Stimulated activated CD4-positive, alpha-beta T cell treated with anti-CD3 and anti-CD28 coated beads, Interleukin-1b, Interleukin-23, amount 100 ng/mL, for 1 hour (primary cell): Measurements from ENCODE around the gene NIPAL3.
"Not testable (repeated sequence)": the region's sequence is repeated elsewhere in the genome, so short reads cannot be mapped to it uniquely, and the experiment has no call there.

ENCODE experiments used
- DNase-seq, 2 donors: peaks; one replicate each; pipeline ENCODE4 v3.0.0-alpha.2; 2020; ENCODE audit warnings: low read depth in 2 of 2

The NIPAL3 gene

GRCh38 chr1:24457866-24458265, 42.3 kb downstream of the NIPAL3 start:
- no peak for DNase-seq

GRCh38 chr1:24459551-24460266, 44.1 kb downstream of the NIPAL3 start:
- no peak for DNase-seq

DNA sequence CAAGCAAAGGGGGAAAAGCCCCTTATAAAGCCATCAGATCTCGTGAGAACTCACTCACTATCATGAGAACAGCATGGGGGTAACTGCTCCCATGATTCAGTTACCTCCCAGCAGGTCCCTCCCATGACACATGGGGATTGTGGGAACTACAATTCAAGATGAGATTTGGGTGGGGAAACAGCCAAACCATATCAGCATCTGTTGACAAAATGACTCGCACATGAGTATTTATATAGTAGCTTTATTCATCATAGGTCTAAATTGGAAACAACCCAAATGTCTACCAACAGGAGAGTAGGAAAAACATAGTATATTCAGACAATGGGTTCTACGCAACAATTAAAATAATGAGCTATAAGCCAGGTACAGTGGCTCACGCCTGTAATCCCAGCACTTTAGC, 46.5 kb downstream of the NIPAL3 start:
- DNase-seq = not testable (repeated sequence)

- no peak for DNase-seq
These were observed 48.5 kb downstream of the NIPAL3 start for GRCh38 chr1:24463776-24464735.

DNA sequence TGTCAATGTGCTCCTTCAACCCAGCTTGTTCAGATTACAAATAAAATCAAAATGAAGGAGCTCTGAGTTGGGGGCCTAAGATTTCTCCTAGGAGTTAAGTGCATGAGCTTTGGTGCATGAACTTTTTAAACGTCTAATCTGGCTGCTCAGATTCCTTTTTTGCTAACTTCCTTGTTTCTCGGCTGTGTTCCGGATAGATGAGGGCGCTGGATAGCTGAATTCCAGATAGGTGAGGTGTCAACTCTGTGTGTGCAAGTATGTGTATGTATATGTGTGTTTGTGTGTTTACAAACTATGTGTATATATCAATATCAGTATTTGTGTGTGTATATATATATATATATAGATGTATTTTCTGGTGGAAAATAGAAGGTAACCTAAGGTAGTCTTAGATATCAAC, 49.5 kb downstream of the NIPAL3 start:
- no peak for DNase-seq

DNA sequence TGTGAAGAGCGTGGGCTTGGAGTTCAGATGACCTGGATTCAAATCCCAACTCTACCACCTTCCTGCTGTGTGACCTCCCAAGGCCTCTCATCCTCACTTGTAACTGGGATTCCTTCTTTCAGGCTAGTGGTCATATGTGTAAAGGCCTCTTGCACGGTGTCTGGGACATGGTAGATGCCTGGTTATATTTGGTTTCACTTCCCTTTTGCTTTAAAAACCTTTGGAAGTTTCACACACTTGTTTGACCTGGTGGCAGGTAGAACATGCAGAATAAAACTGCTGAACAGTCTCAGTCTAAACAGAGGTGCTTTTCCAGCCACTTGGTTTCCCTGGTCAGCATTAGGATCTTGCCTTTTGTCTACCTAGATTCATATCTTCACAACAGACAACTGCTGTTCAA, 50.0 kb downstream of the NIPAL3 start:
- no peak for DNase-seq

DNA sequence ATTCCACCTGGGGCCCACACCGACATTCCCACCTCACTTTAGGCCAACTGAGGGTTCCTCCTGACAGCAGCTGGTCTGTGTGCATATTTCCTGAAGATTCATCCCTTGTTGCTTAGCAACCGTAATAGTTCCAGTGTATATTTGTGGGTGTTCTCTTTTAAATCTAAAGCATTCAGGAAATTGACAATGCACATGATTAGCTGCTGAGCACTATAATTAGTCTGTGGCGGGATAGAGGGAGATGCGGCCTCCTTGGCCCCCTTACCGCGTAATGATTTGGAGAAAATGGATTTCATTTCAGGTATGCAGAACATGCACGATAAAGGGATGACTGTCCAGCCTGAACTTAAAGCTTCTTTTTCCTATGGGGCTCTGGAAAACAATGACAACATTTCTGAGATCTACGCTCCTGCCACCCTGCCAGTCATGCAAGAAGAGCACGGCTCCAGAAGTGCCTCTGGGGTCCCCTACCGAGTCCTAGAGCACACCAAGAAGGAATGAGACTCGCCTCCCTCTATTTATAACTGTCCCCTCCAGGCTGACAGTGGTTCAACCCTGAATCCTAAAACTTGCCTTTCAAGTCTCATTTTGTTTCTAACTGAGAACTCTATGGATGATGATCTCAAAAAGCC, 53.2 kb downstream of the NIPAL3 start:
- DNase-seq = no peak

DNA sequence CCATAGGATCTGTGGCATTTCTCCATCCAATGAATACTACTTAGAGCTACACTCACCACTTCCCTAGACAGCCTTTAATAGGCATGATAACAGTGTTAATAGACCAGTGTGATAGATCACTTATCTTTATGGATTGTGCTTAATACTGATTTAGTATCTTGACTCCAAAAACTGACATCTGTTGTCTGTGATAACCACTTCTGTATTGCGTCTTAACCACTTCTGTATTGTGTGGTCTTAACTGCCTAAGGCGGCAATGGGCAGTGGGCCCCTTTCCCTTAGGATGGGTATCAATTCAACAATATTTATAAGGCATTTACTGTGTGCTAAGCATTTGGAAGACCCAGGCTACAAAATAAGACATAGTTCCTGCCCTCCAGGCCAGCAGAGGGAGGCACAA, 55.0 kb downstream of the NIPAL3 start:
- DNase-seq = no peak

- DNase-seq = no peak
These were observed 57.1 kb downstream of the NIPAL3 start for GRCh38 chr1:24472527-24473251.

DNA sequence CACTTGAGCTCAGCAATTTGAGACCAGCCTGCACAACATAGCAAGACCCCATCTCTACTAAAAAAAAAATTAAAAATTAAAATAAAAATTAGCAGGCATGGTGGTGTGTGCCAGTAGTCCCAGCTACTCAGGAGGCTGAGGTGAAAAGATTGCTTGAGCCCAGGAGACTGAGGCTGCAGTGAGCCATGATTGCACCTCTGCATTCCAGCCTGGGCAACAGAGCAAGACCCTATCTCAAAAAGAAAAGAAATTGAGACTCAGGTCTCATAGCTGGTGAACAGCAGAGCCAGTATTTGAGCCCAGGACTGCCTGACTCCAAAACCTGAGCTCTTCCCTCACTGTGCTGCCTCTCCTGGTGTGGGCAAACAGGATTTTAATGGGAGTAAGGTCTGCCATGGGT, 58.6 kb downstream of the NIPAL3 start:
- DNase-seq = no peak

GRCh38 chr1:24475700-24476099, 60.1 kb downstream of the NIPAL3 start:
- no peak for DNase-seq

GRCh38 chr1:24476571-24476970, 61.0 kb downstream of the NIPAL3 start:
- DNase-seq = no peak

DNA sequence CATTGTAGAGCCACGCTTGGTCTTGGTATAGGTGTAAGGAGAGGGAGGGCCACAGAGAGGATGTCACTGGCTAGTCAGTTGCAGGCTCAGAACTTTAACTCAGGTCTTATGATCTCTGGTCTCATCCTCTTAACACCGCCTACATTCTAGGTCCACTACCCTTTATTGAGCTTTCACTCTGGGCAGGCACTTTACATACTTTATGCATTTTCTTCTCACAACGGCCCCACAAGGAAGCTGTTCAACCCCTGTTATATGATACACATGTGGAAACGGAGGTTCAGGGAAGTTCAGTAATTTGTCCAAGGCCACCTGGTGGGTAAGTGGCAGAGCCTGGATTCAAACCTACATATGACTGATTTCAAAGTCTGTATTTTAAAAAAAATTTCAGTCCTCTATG, 61.7 kb downstream of the NIPAL3 start:
- no peak for DNase-seq

GRCh38 chr1:24481101-24481500, 65.5 kb downstream of the NIPAL3 start:
- DNase-seq = no peak

GRCh38 chr1:24481843-24482610, 66.4 kb downstream of the NIPAL3 start:
- no peak for DNase-seq

DNA sequence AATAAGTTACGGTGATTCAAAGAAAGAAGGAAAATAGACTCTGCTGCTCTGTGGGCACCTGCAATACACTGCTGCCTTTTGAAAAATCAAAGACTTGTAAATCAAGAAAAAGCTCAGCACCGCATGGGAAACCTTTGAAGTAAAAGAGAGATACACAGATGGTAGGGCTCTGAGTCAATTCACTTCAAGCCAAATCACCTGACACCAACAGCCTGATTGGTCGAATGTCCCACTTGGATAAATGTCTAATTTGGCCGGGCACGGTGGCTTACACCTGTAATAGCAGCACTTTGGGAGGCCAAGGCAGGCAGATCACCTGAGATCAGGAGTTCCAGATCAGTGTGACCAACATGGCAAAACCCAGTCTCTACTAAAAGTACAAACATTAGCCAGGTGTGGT, 67.8 kb downstream of the NIPAL3 start:
- no peak for DNase-seq

GRCh38 chr1:24484199-24484598, 68.6 kb downstream of the NIPAL3 start:
- no peak for DNase-seq

GRCh38 chr1:24486331-24487065, 70.9 kb downstream of the NIPAL3 start:
- DNase-seq = no peak

- DNase-seq = no peak
These were observed 71.9 kb downstream of the NIPAL3 start for GRCh38 chr1:24487455-24487854.

DNA sequence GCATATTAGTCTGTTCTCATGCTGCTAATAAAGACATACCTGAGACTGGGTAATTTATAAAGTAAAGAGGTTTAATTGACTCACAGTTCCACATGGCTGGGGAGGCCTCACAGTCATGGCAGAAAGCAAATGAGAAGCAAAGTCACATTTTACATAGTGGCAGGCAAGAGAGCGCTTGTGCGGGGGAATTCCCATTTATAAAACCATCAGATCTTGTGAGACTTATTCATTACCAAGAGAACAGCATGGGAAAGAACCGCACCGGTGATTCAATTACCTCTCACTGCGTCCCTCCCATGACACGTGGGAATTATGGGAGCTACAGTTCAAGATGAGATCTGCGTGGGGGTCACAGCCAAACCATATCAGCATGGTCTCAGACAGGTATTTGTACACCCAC, 72.6 kb downstream of the NIPAL3 start:
- peak in 1 of 2 donors; percentile 39 for DNase-seq
